ENCODE results near the gene ARID3C. TPM values are rescaled to one million over a fixed set of nuclear protein-coding genes. Genes with fewer than 3 reads are reported as not detected.

The ARID3C gene
- total RNA-seq, 2 experiments from 2014 or later = 0.29 to 0.32 TPM

DNA sequence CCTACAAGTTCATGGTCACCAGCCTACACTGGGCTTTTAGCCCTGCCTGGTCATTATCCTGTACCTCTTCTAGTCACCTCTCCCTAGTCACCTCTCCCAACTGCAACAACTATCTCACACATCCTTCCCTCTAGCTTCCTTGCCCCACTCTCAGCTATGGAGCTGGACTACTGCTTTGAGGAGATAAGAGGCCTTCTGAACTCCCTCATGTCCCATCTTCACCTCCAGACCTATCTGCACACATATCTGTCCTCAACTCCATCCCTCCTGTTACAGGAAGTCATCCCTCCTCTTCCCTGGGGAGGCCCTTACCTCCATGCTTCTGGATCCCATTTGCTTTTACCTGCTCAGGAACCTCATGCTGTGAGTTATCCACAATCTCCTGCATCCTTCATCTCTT lies 22.7 kb downstream of the ARID3C start:
- POLR2A ChIA-PET = no interaction called here
- intact Hi-C loops (cut with micrococcal nuclease) = no loop called here
- TF ChIP-seq, protein P1, sequence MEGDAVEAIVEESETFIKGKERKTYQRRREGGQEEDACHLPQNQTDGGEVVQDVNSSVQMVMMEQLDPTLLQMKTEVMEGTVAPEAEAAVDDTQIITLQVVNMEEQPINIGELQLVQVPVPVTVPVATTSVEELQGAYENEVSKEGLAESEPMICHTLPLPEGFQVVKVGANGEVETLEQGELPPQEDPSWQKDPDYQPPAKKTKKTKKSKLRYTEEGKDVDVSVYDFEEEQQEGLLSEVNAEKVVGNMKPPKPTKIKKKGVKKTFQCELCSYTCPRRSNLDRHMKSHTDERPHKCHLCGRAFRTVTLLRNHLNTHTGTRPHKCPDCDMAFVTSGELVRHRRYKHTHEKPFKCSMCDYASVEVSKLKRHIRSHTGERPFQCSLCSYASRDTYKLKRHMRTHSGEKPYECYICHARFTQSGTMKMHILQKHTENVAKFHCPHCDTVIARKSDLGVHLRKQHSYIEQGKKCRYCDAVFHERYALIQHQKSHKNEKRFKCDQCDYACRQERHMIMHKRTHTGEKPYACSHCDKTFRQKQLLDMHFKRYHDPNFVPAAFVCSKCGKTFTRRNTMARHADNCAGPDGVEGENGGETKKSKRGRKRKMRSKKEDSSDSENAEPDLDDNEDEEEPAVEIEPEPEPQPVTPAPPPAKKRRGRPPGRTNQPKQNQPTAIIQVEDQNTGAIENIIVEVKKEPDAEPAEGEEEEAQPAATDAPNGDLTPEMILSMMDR (IDR thresholded peaks at IDR 0.05) = no peak

DNA sequence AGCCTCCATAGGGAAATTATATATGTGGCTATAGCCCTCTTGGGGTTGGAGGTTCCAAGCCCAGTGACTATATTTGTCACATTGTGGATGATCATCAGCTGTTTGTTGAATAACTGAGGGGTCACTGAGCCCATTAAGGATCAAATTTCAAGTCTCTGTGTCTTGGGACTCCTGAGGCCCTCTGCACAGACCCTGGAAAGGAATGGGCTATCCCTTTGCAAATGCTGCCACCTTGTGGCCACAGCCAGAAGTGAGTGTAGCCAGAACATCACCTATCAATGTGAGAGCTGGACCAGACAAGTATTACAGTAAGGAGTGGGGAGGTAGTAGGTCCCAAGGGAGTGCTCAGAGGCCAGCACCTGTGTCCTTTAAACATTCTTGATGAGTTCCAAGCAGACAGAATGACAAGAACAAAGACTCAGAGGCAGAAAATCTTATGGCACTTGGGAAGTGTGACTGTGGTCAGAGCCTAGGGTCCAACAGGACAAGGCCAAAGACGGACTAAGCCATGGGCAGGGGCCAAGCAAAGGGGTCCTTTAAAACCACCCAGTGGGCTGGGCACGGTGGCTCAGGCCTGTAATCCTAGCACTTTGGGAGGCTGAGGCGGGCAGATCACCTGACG lies 25.1 kb downstream of the ARID3C start:
- Mint-ChIP-seq H3K27ac (no peak overlapping the region), H3K36me3 (ENCODE audit: low read depth) (no peaks in the 10 kb centered on the region), H3K9me3 (no peaks in the 10 kb centered on the region), H3K4me1 (ENCODE audit: low read depth) (no peaks in the 10 kb centered on the region), H3K27me3 (no peaks in the 10 kb centered on the region), H3K4me3 (no peak overlapping the region)
- intact Hi-C loops (cut with micrococcal nuclease) = no loop called here
- CTCF ChIA-PET = interaction anchor here (0.6 to 5.4 kb wide), 48 partner anchors 9 to 351 kb away, joined by 3 to 43 read pairs (median 4); partner anchors contain the start of genes CCL27, CNTFR, DCTN3 and GALT
- DNase-seq (peak; percentile 89), ATAC-seq (peak; percentile 98)
- TF ChIP-seq, protein P1 (IDR thresholded peaks at IDR 0.05) = peak; percentile 82
- POLR2A ChIA-PET = interaction anchor here (0.6 to 0.7 kb wide), 3 partner anchors 10 to 11 kb away, joined by 3 to 4 read pairs (median 4); no protein-coding TSS in a partner anchor

More for the DNA sequence above, 22.7 kb downstream of the ARID3C start:
- CTCF ChIA-PET = interaction anchor here (1.0 to 5.4 kb wide), 9 partner anchors 11 to 106 kb away, joined by 3 to 43 read pairs (median 5); partner anchors contain the start of gene DCTN3
- Mint-ChIP-seq H3K4me3 (no peak overlapping the region), H3K9me3 (no peaks in the 10 kb centered on the region), H3K27me3 (no peaks in the 10 kb centered on the region), H3K4me1 (ENCODE audit: low read depth) (peaks cover 6% of the 10 kb centered on the region), H3K36me3 (ENCODE audit: low read depth) (peaks cover 12% of the 10 kb centered on the region), H3K27ac (no peak overlapping the region)
- DNase-seq = no peak
- no peak for ATAC-seq

DNA sequence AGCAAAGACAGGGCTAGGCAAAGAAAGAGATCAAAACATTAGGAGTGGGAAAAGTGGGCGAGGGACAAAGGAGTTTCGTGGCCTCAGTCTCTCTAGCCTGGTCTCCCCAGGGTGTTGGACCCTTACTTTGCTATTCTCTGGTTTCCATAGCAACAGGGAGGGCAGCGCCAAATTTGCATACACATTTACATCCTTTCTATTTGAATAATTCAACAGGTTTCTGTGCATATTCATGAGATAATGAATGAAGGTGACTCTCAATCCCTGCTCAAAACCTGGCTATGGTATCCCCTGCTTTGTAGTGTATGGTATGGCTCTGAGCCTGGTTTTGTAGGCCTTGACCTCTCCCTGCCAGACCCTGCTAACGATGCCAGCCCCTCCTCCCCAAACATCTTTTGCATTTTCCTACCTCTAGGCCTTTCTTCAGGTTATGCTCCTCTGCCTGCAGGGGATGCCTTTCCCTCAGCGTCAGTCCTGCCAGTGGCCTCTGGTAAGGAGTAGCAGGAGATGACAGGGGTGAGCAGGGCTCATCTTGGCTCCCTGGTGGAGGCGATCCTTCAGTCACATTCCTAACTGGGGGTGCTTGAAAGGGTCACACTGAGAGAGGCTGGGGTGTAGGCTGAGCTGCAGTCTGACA lies 26.8 kb downstream of the ARID3C start:
- H3K27ac Mint-ChIP-seq = no peak overlapping the region
- H3K9me3 Mint-ChIP-seq = no peaks in the 10 kb centered on the region

DNA sequence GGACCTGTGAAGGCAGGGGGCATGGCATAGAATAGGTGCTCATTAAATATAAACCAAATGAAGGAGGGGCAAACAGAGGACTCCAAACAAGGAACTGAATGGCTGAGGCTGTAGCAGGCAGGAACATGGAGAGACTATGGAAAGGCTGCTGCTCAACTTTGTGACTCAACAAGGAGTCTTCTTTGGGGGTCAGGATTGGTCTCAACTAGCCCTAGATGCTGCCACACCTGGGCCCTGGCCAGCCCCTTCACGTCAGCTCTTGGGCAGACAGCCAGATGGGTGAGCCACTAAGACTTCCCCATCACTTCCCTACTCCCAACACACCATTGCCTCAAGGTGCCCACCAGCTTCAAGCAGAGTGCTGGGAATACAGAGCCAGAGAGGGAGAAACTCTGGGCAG lies 28.0 kb downstream of the ARID3C start:
- no peak overlapping the region for H3K4me3 Mint-ChIP-seq
- H3K27me3 Mint-ChIP-seq = peaks cover 5% of the 10 kb centered on the region
- no peaks in the 10 kb centered on the region for H3K4me1 Mint-ChIP-seq (ENCODE audit: low read depth)
- no peaks in the 10 kb centered on the region for H3K9me3 Mint-ChIP-seq
- no peak for DNase-seq
- H3K27ac Mint-ChIP-seq = no peak overlapping the region
- ChIA-PET POLR2A (interaction anchor here (0.8 to 0.9 kb wide), 2 partner anchors 10 to 1229 kb away, joined by 3 read pairs; no protein-coding TSS in a partner anchor), CTCF (interaction anchor here (1.4 kb wide), 1 partner anchor 9 kb away, joined by 7 read pairs; no protein-coding TSS in a partner anchor)
- H3K36me3 Mint-ChIP-seq (ENCODE audit: low read depth) = no peaks in the 10 kb centered on the region
- intact Hi-C loops (cut with micrococcal nuclease) = no loop called here
- TF ChIP-seq, protein P1 (IDR thresholded peaks at IDR 0.05) = no peak
- no peak for ATAC-seq

More for the DNA sequence above, 26.8 kb downstream of the ARID3C start:
- H3K4me1 Mint-ChIP-seq (ENCODE audit: low read depth) = no peaks in the 10 kb centered on the region
- H3K27me3 Mint-ChIP-seq = no peaks in the 10 kb centered on the region
- ChIA-PET CTCF (interaction anchor here (0.9 to 5.4 kb wide), 12 partner anchors 10 to 198 kb away, joined by 3 to 43 read pairs (median 9); partner anchors contain the start of genes CNTFR and RPP25L), POLR2A (no interaction called here)
- H3K4me3 Mint-ChIP-seq = no peak overlapping the region
- TF ChIP-seq, protein P1 (IDR thresholded peaks at IDR 0.05) = no peak
- intact Hi-C loops (cut with micrococcal nuclease) = no loop called here
- H3K36me3 Mint-ChIP-seq (ENCODE audit: low read depth) = no peaks in the 10 kb centered on the region
- ATAC-seq (no peak), DNase-seq (no peak)

Data from activated CD8-positive, alpha-beta T cell treated with anti-CD3 and anti-CD28 coated beads for 36 hours (primary cell).